ENCODE results near the gene GALNT17.

The GALNT17 gene

GRCh38 chr7:71402684-71403083, 270.7 kb downstream of the GALNT17 start:
- no peak for DNase-seq (ENCODE audit: low read depth)

GRCh38 chr7:71403202-71403946, 271.4 kb downstream of the GALNT17 start:
- DNase-seq (ENCODE audit: low read depth): no peak

GRCh38 chr7:71404726-71405345, 272.9 kb downstream of the GALNT17 start:
- DNase-seq (ENCODE audit: low read depth): no peak

GRCh38 chr7:71408271-71408670, 276.3 kb downstream of the GALNT17 start:
- no peak for DNase-seq (ENCODE audit: low read depth)

- no peak for DNase-seq (ENCODE audit: low read depth)
Observed at GRCh38 chr7:71409550-71410157, 277.7 kb downstream of the GALNT17 start.

- no peak for DNase-seq (ENCODE audit: low read depth)
Observed at GRCh38 chr7:71411475-71411874, 279.5 kb downstream of the GALNT17 start.

- no peak for DNase-seq (ENCODE audit: low read depth)
Observed at GRCh38 chr7:71414490-71414889, 282.5 kb downstream of the GALNT17 start.

DNA sequence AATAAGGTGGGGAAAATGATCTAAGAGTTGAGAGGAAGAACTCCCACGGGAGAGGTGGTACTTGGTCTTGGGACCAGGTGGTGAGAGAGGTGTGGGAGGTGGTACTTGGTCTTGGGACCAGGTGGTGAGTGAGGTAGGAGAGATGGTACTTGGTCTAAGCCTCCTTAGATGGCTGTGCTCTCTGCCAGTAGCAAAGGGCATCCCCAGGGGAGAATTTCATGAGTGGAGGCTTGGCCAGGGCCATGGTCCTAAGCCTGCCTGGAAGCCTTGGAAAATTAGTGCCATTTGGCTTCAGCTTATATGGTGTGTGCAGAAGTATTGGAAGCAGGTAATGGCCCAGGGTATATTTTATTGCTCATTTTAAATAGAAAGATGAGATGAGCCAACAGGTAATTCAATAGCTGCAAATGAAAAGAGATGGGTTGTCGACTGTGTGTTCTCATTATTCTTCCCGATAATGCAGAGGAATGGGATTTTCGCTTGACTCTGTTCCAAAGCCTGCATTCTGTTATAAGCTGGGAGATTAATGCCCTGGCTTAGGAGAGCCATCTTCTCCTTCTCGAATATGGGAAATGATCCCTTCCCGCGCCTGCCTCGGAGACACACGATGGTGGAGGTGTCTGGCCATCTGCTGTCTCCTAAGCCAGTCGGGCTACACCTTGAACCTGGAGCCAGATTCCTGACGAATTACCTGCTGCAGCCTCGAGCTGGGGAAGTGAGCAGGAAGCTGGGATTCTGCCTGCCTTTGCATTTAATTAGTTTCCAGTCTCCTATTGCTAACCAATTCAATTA, 287.8 kb downstream of the GALNT17 start:
- DNase-seq (ENCODE audit: low read depth): no peak

GRCh38 chr7:71422104-71422503, 290.2 kb downstream of the GALNT17 start:
- DNase-seq (ENCODE audit: low read depth): no peak

- DNase-seq (ENCODE audit: low read depth): no peak
Observed at GRCh38 chr7:71424166-71425035, 292.5 kb downstream of the GALNT17 start.

GRCh38 chr7:71429083-71429482, 297.1 kb downstream of the GALNT17 start:
- DNase-seq (ENCODE audit: low read depth): no peak

GRCh38 chr7:71430246-71430645, 298.3 kb downstream of the GALNT17 start:
- no peak for DNase-seq (ENCODE audit: low read depth)

- DNase-seq (ENCODE audit: low read depth): no peak
Observed at GRCh38 chr7:71439321-71439720, 307.4 kb downstream of the GALNT17 start.

- no peak for DNase-seq (ENCODE audit: low read depth)
Observed at GRCh38 chr7:71442492-71443190, 310.7 kb downstream of the GALNT17 start.

DNA sequence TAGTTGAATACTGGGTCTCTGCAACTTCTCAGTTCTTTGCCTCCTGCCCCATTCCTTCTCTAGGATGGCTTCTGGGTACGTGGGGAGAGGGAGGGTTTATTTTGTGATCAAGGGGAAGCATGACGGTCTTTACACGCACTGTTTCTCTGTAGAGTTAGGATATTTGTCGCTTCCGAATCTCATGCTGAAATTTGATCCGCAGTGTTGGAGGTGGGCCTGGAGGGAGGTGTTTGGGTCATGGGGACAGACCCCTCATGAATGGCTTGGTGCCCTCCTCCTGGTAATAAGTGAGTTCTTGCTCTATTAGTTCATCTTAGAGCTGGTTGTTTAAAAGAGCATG, 311.2 kb downstream of the GALNT17 start:
- no peak for DNase-seq (ENCODE audit: low read depth)

GRCh38 chr7:71444130-71444529, 312.2 kb downstream of the GALNT17 start:
- no peak for DNase-seq (ENCODE audit: low read depth)

GRCh38 chr7:71453630-71454029, 321.7 kb downstream of the GALNT17 start:
- no peak for DNase-seq (ENCODE audit: low read depth)

- DNase-seq (ENCODE audit: low read depth): no peak
Observed at GRCh38 chr7:71454981-71455380, 323.0 kb downstream of the GALNT17 start.

DNA sequence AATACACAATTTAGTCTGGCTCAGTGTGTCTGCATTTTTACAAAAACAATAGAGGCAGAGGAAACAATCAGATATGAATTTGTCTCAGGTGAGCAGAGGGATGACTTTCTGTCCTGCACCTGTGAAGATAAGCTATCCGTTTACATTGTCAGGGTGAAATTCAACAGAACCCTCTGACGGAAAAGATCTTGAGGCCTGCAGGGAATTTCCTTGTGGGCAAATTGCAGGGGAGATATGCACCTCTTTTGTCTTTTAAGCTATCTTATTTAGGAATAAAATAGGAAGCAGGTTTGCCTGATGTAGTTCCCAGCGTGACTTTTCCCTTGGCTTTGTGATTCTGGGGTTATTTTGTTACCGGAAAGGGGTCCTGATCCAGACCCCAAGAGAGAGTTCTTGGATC, 325.1 kb downstream of the GALNT17 start:
- no peak for DNase-seq (ENCODE audit: low read depth)

- no peak for DNase-seq (ENCODE audit: low read depth)
Observed at GRCh38 chr7:71457846-71458590, 326.1 kb downstream of the GALNT17 start.
